H1 (cell line): Measurements from ENCODE around the gene CACNG3. TPM values are rescaled to one million over a fixed set of nuclear protein-coding genes. Genes with fewer than 3 reads are reported as not detected.

Source experiments
- CTCF ChIA-PET: fragments of 300-600 bp; sonication (Branson Sonifier 250); formaldehyde crosslinking; loops from one replicate; lab custom pipeline; 2021; ENCODE audit not compliant: partially characterized antibody; lab: Charles Lee
- POLR2A ChIA-PET: fragments of 300-600 bp; sonication (Branson Sonifier 250); formaldehyde crosslinking; loops from one replicate; lab custom pipeline; 2021; ENCODE audit warnings: inconsistent platforms; ENCODE audit not compliant: partially characterized antibody; lab: Charles Lee
- DNase-seq, 2 experiments: peaks; one replicate each; pipeline versions ENCODE4 v3.0.0 to v3.0.0-alpha.2; 2010 to 2022; ENCODE audit warnings: low spot score in 2 of 2, low read depth in 1 of 2, mixed read lengths in 1 of 2
- FAIRE-seq: peaks from 2 replicates; lab custom pipeline; 2011; peaks lifted over from hg19 to GRCh38; lab: Jason Lieb, UNC
- H2AFZ ChIP-seq: 2 replicates; pipeline ENCODE4 v1.8.1; 2012; ENCODE audit warnings: low read length, inconsistent platforms
- H2AK5ac ChIP-seq: 2 replicates; pipeline ENCODE4 v1.6.1; 2013; ENCODE audit warnings: low read depth, low read length
- H2BK120ac ChIP-seq: replicated peaks from 2 replicates; pipeline ENCODE3; 2013; ENCODE audit warnings: low read depth, low read length, inconsistent platforms
- H2BK12ac ChIP-seq: 2 replicates; pipeline ENCODE4 v1.6.1; 2013; ENCODE audit warnings: low read depth, low read length
- H2BK15ac ChIP-seq: 2 replicates; pipeline ENCODE4 v1.6.1; 2013; ENCODE audit warnings: low read length
- H2BK20ac ChIP-seq: 2 replicates; pipeline ENCODE4 v1.6.1; 2013; ENCODE audit warnings: low read length
- H2BK5ac ChIP-seq: 2 replicates; pipeline ENCODE4 v1.6.1; 2013; ENCODE audit warnings: low read depth, low read length
- H3K14ac ChIP-seq: 2 replicates; pipeline ENCODE4 v1.6.1; 2013; ENCODE audit warnings: inconsistent platforms; ENCODE audit not compliant: insufficient read length
- H3K18ac ChIP-seq: 2 replicates; pipeline ENCODE4 v1.6.1; 2013; ENCODE audit warnings: low read length; ENCODE audit errors: extremely low read depth
- H3K23ac ChIP-seq: 2 replicates; pipeline ENCODE4 v1.6.1; 2013; ENCODE audit warnings: inconsistent platforms; ENCODE audit not compliant: insufficient read length
- H3K23me2 ChIP-seq: 2 replicates; pipeline ENCODE4 v1.6.1; 2013; ENCODE audit warnings: low read depth, low read length
- H3K27ac ChIP-seq: 2 replicates; pipeline ENCODE4 v1.6.1; 2011; ENCODE audit warnings: low read depth, low read length, inconsistent platforms
- H3K27me3 ChIP-seq, 4 experiments: replicated peaks in 1 of 4; 1 replicate in 1 of 4; 2 replicates in 3 of 4; pipeline versions ENCODE4 v1.6.1 to v1.8.1; 2011 to 2013; ENCODE audit warnings: low read length in 3 of 4, mild to moderate bottlenecking in 3 of 4, inconsistent platforms in 2 of 4, mixed read lengths in 2 of 4, moderate library complexity in 1 of 4; ENCODE audit not compliant: control insufficient read depth in 3 of 4, insufficient read depth in 3 of 4; ENCODE audit errors: extremely low read depth in 1 of 4
- H3K36me3 ChIP-seq, 4 experiments: 2 replicates each; pipeline versions ENCODE4 v1.6.1 to v1.8.1; 2011 to 2013; ENCODE audit warnings: mild to moderate bottlenecking in 4 of 4, low read length in 3 of 4, moderate library complexity in 2 of 4, control low read depth in 1 of 4, inconsistent platforms in 1 of 4; ENCODE audit not compliant: insufficient read depth in 4 of 4, control insufficient read depth in 2 of 4
- H3K4ac ChIP-seq: replicated peaks from 2 replicates; pipeline ENCODE3; 2013; ENCODE audit warnings: low read length, low read depth, mixed read lengths, inconsistent platforms; ENCODE audit not compliant: insufficient read length
- H3K4me1 ChIP-seq, 4 experiments: replicated peaks in 1 of 4; 1 replicate in 1 of 4; 2 replicates in 3 of 4; pipeline versions ENCODE4 v1.6.1 to v1.8.1; 2011 to 2013; ENCODE audit warnings: low read length in 3 of 4, inconsistent platforms in 2 of 4, mixed read lengths in 1 of 4; ENCODE audit not compliant: insufficient read depth in 4 of 4, control insufficient read depth in 3 of 4
- H3K4me2 ChIP-seq, 2 experiments: 2 replicates each; pipeline versions ENCODE4 v1.6.1 to v1.8.1; 2011 to 2013; ENCODE audit warnings: low read depth in 2 of 2, low read length in 2 of 2, control low read depth in 1 of 2, inconsistent platforms in 1 of 2, mild to moderate bottlenecking in 1 of 2; ENCODE audit not compliant: insufficient read depth in 1 of 2
- H3K4me3 ChIP-seq, 4 experiments: fragments of 200-600, 300-600 bp in 1 of 4; sonication (generic), shearing (Covaris generic), sonication (Bioruptor Twin) in 1 of 4; 2 replicates each; pipeline versions ENCODE4 v1.5.1 to v1.8.1; 2011 to 2016; ENCODE audit warnings: low read length in 4 of 4, low read depth in 3 of 4, control low read depth in 2 of 4, inconsistent platforms in 2 of 4, mild to moderate bottlenecking in 2 of 4, mixed read lengths in 1 of 4, moderate library complexity in 1 of 4; ENCODE audit not compliant: insufficient read depth in 2 of 4; ENCODE audit errors: extremely low read depth in 1 of 4
- H3K56ac ChIP-seq: replicated peaks from 2 replicates; pipeline ENCODE3; 2013; ENCODE audit warnings: low read depth, mild to moderate bottlenecking, mixed read lengths, low read length, inconsistent platforms; ENCODE audit not compliant: insufficient read length
- H3K79me1 ChIP-seq: 2 replicates; pipeline ENCODE4 v1.6.1; 2013; ENCODE audit warnings: low read depth, low read length, control low read depth
- H3K79me2 ChIP-seq, 2 experiments: 2 replicates each; pipeline versions ENCODE4 v1.6.1 to v1.8.1; 2012 to 2013; ENCODE audit warnings: low read length in 2 of 2, mild to moderate bottlenecking in 2 of 2, inconsistent platforms in 1 of 2; ENCODE audit not compliant: insufficient read depth in 2 of 2, control insufficient read depth in 1 of 2
- H3K9ac ChIP-seq, 4 experiments: replicated peaks in 1 of 4; 1 replicate in 1 of 4; 2 replicates in 3 of 4; pipeline versions ENCODE4 v1.6.1 to v1.8.1; 2011 to 2013; ENCODE audit warnings: low read depth in 3 of 4, low read length in 3 of 4, control low read depth in 2 of 4, mild to moderate bottlenecking in 2 of 4, moderate library complexity in 2 of 4, inconsistent platforms in 1 of 4; ENCODE audit errors: extremely low read depth in 1 of 4
- H3K9me3 ChIP-seq, 2 experiments: 2 replicates each; pipeline versions ENCODE4 v1.6.1 to v1.8.1; 2012 to 2013; ENCODE audit warnings: mild to moderate bottlenecking in 2 of 2, moderate library complexity in 2 of 2, control low read depth in 1 of 2, inconsistent platforms in 1 of 2, low read depth in 1 of 2, low read length in 1 of 2, mixed read lengths in 1 of 2; ENCODE audit not compliant: insufficient read depth in 2 of 2
- H4K20me1 ChIP-seq, 2 experiments: replicated peaks in 1 of 2; 2 replicates each; pipeline versions ENCODE3 to v1.8.1; 2011 to 2013; ENCODE audit warnings: inconsistent platforms in 2 of 2, low read length in 2 of 2, mild to moderate bottlenecking in 1 of 2; ENCODE audit not compliant: insufficient read depth in 2 of 2, control insufficient read depth in 1 of 2
- H4K5ac ChIP-seq: 2 replicates; pipeline ENCODE4 v1.6.1; 2013; ENCODE audit warnings: low read length, low read depth, mixed read lengths, inconsistent platforms; ENCODE audit not compliant: insufficient read length
- H4K8ac ChIP-seq: 2 replicates; pipeline ENCODE4 v1.8.0; 2013; ENCODE audit warnings: mild to moderate bottlenecking, moderate library complexity, low read length, inconsistent platforms; ENCODE audit not compliant: insufficient read depth; ENCODE audit errors: extremely low read depth
- H4K91ac ChIP-seq: replicated peaks from 2 replicates; pipeline ENCODE3; 2013; ENCODE audit warnings: low read length, mixed read lengths, inconsistent platforms; ENCODE audit not compliant: insufficient read length
- JUN ChIP-seq: IDR thresholded peaks from 2 replicates; pipeline ENCODE4 v1.6.1; 2011; ENCODE audit warnings: low read depth, mild to moderate bottlenecking, improper control_type of control experiment, low read length
- NRF1 ChIP-seq: IDR thresholded peaks from 2 replicates; pipeline ENCODE4 v1.6.1; 2011; ENCODE audit warnings: mild to moderate bottlenecking, low read depth, low read length, improper control_type of control experiment
- SRF ChIP-seq: IDR thresholded peaks from 2 replicates; pipeline ENCODE4 v1.6.1; 2011; ENCODE audit warnings: mild to moderate bottlenecking, low read depth, low read length, moderate library complexity
- WGBS, 2 experiments: shearing (Covaris generic) in 1 of 2; methylation state at CpG; one replicate each; pipeline versions ENCODE4 v1.1.6 to v1.1.7; 2013 to 2015; ENCODE audit warnings: low lambda C conversion rate in 2 of 2, mixed read lengths in 2 of 2, inconsistent platforms in 1 of 2, low coverage in 1 of 2, missing lambda C conversion rate in 1 of 2; ENCODE audit not compliant: insufficient replicate concordance in 2 of 2, insufficient coverage in 1 of 2, insufficient read length in 1 of 2; ENCODE audit errors: extremely low coverage in 1 of 2, missing lambda C conversion rate in 1 of 2; 5-methylcytosine and 5-hydroxymethylcytosine counted together
- polyA plus RNA-seq, 7 experiments: library from polyadenylated mRNA; depleted of rRNA in 3 of 7; stranded (reverse) in 5 of 7; unstranded in 2 of 7; fragments of >200 nt in 5 of 7; fragments of 200-250 nt in 2 of 7; gene quantifications; 1 replicate in 5 of 7; 2 replicates in 1 of 7; 4 replicates in 1 of 7; pipeline versions ENCODE4 v1.2.1 to v1.2.3, GENCODE V29; 2011 to 2013; ENCODE audit warnings: missing spikeins in 2 of 7, mixed read lengths in 2 of 7
- total RNA-seq: library from RNA; stranded (reverse); fragmentation: NEBNext Ultra II Directional; extraction: Animal tissue kit (Norgen Biotek cat#: 25700); gene quantifications from 2 replicates; pipeline ENCODE4 v1.2.1, GENCODE V29; 2021

Gene CACNG3
- total and polyA plus RNA-seq, 2 of the 8 experiments (the other 6 are each of a cell fraction or from before 2014, with no cell fraction given): 0.12 TPM; not detected in 1

DNA sequence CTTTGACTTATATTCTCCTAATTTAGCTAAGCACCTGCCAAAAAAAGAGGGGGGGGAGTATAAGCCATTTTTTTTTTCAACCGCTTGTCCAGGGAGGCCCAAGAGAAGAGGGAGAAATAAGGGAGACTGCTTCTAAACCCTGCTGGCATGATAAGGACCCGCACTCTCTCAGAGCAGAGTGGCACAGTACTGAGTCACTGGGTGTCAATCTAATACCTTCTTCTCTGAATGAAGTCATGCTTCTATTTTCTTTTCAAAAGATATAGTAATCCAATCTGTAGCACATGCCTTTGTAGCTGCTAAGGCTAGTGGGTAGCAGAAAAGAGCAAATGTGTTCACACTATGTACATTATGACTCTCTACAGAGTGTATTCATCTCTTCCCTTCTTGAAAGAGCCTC is 34.9 kb upstream of the CACNG3 start:
- Histone ChIP-seq H4K8ac (no peak overlapping the region), H2AK5ac (no peak overlapping the region), H3K79me2 (no peaks in the 10 kb centered on the region), H3K4me2 (no peak overlapping the region), H3K14ac (no peak overlapping the region), H2BK12ac (no peak overlapping the region), H2BK20ac (no peak overlapping the region), H3K56ac (no peak overlapping the region), H4K91ac (no peak overlapping the region), H3K18ac (no peak overlapping the region), H3K27ac (no peak overlapping the region), H2AFZ (no peak overlapping the region), H3K4me1 (no peaks in the 10 kb centered on the region), H3K27me3 (no peaks in the 10 kb centered on the region), H3K23ac (no peak overlapping the region), H3K79me1 (no peaks in the 10 kb centered on the region), H3K4ac (no peak overlapping the region), H3K4me3 (no peak overlapping the region), H2BK15ac (no peak overlapping the region), H2BK120ac (no peak overlapping the region), H3K9ac (no peak overlapping the region; a peak in 1 of 7 replicates), H4K20me1 (no peaks in the 10 kb centered on the region), H3K36me3 (no peaks in the 10 kb centered on the region), H3K23me2 (no peaks in the 10 kb centered on the region), H4K5ac (no peak overlapping the region), H3K9me3 (no peaks in the 10 kb centered on the region), H2BK5ac (no peak overlapping the region)
- FAIRE-seq: no peak
- ChIA-PET POLR2A (no interaction called here), CTCF (interaction anchor here (2.0 to 2.4 kb wide), 2 partner anchors 150 to 176 kb away, joined by 6 to 9 read pairs; no protein-coding TSS in a partner anchor)
- WGBS, 2 experiments: 81% methylated on average over 2 of the region's 2 CpGs; no CpG with 5 or more reads in 1 of the 2 experiments
- no peak for DNase-seq
- TF ChIP-seq SRF (no peak), NRF1 (no peak), JUN (no peak)
